Stimulated activated CD8-positive, alpha-beta memory T cell treated with anti-CD3 and anti-CD28 coated beads, Interleukin-12 subunit alpha, Interleukin-12 subunit beta, amount 100 ng/mL, for 24 hours (primary cell): Measurements from ENCODE around the gene CCDC9.
"Not testable (repeated sequence)": the region's sequence is repeated elsewhere in the genome, so short reads cannot be mapped to it uniquely, and the experiment has no call there.

Source experiments
- DNase-seq: peaks from one replicate; pipeline ENCODE4 v3.0.0-alpha.2; 2020; ENCODE audit errors: extremely low read depth

The CCDC9 gene

GRCh38 chr19:47232422-47233211, 23.7 kb upstream of the CCDC9 start:
- DNase-seq = no peak

GRCh38 chr19:47236072-47236675, 20.2 kb upstream of the CCDC9 start:
- DNase-seq = no peak

GRCh38 chr19:47239152-47239551, 17.2 kb upstream of the CCDC9 start:
- no peak for DNase-seq

- DNase-seq = no peak
Observed at GRCh38 chr19:47239610-47240296, 16.6 kb upstream of the CCDC9 start.

- no peak for DNase-seq
Observed at GRCh38 chr19:47240556-47240955, 15.8 kb upstream of the CCDC9 start.

- no peak for DNase-seq
Observed at GRCh38 chr19:47240996-47241918, 15.1 kb upstream of the CCDC9 start.

GRCh38 chr19:47241919-47242577, 14.3 kb upstream of the CCDC9 start:
- DNase-seq = no peak

- DNase-seq = no peak
Observed at GRCh38 chr19:47243364-47243775, 13.0 kb upstream of the CCDC9 start.

- DNase-seq = peak; percentile 73
Observed at GRCh38 chr19:47243776-47244547, 12.4 kb upstream of the CCDC9 start.

- no peak for DNase-seq
Observed at GRCh38 chr19:47247308-47247990, 8.9 kb upstream of the CCDC9 start.

GRCh38 chr19:47253016-47253415, 3.3 kb upstream of the CCDC9 start:
- not testable (repeated sequence) for DNase-seq

GRCh38 chr19:47253467-47253881, 2.9 kb upstream of the CCDC9 start:
- no peak for DNase-seq

- DNase-seq = no peak
Observed at GRCh38 chr19:47253970-47254369, 2.4 kb upstream of the CCDC9 start.

- DNase-seq = peak; percentile 100
Observed at GRCh38 chr19:47256693-47257410, 527 bp downstream of the CCDC9 start.

GRCh38 chr19:47257411-47258169, 1.3 kb downstream of the CCDC9 start:
- DNase-seq = no peak

- no peak for DNase-seq
Observed at GRCh38 chr19:47258434-47258833, 2.1 kb downstream of the CCDC9 start.

GRCh38 chr19:47258895-47259555, 2.7 kb downstream of the CCDC9 start:
- no peak for DNase-seq

- no peak for DNase-seq
Observed at GRCh38 chr19:47260476-47260875, 4.2 kb downstream of the CCDC9 start.
